Subcutaneous adipose tissue (tissue), 4 donors: ENCODE results near the gene SPNS2. TPM values are rescaled to one million over a fixed set of nuclear protein-coding genes. Genes with fewer than 3 reads are reported as not detected.

Experiments
- CTCF ChIP-seq: fragments of 450-650 bp; IDR thresholded peaks from one replicate; pipeline ENCODE4 v1.5.1; 2016; ENCODE audit warnings: low read depth, mild to moderate bottlenecking, control low read depth, antibody characterized with exemption, moderate library complexity
- total RNA-seq, 4 donors: library from RNA; depleted of rRNA; stranded (reverse); fragments of >200 nt; gene quantifications; one replicate each; pipeline ENCODE4 v1.1.0, GENCODE V29; 2016

The SPNS2 gene
- total RNA-seq, 4 donors from 2014 or later, result 3.2 to 31.8 (median 13.4) TPM

DNA sequence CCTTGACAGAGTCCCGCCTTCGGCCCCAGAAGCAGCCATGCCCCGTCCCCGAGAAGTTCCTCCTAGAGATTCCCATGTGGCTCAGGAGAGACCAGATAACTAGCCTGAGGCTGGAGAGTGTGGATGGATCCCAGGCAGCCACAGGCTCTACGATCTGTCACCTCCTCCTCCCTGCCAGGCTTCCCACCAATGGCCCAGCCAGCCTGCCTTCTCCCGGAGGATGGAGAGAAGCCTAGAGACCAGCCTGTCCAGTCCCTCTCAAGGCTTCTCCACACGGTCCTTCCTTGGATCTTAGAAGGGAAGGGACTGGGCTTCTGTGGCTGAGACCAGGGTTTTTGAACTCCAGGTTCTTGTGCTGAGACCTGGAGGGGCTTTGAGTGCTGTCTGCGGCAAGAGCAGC lies 84.0 kb downstream of the SPNS2 start:
- TF ChIP-seq CTCF, result no peak

DNA sequence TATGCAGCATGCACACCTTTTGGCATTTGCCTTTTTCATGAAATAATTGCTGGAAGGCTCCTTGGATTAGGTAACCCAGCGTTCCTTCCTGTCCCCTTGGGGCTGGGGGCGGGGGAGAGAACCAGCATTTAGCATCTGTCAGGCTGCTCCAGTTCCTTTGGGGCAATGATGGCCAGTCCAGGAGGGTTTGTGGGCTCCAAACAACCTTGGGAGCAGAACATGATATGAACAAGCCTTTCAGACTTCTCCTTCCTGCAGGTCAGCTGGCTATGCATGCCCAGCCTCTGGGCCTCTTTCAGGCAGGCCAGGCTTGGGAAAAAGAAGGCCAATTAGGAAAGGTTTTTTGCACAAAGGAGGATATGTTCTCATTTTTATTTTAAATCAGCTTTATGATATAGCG lies 84.5 kb downstream of the SPNS2 start:
- no peak for TF ChIP-seq CTCF

- TF ChIP-seq CTCF, result no peak
Observed at GRCh38 chr17:4583782-4584100, 85.1 kb downstream of the SPNS2 start.

GRCh38 chr17:4584101-4584916 lies 85.6 kb downstream of the SPNS2 start, which contains the start of gene SMTNL2:
Gene SMTNL2, plus strand, starts transcription at chr17:4584529. Its CDS starts 77 bp downstream, at chr17:4584606.
- TF ChIP-seq CTCF, result no peak

DNA sequence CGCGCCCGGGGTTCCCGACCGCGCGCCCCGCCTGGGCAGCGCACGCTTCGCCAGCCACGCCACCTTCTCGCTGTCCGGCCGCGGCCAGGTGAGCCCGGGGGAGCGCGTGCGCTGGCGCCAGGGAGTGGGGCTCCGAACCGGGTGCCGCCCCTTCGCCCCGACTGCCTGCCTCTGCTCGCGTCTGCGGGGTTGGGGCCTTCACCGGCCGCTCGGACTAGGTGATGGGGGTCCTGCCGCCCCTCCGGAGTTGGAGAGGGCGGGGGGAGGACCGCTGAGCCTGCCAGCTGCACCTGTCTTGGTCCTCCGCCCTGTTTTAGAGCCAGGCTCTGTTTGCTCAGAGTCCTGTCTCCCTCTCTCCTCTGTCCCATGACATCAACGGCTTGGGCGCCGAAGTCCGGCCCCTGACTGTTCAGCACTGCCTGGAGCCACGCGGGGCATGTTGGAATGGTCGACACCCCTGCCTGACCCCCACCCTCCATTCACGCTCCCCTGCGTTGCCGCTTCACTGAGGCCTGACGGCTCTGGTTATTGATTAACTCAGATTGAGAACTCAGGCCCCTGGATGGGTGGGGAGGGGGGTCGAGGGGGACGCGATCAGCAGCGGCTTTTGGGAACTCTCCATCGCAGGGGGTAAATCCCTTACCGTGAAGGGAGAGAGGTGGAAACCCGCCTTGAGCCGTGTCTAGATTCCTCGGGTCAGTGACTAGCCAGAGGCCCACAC lies 86.4 kb downstream of the SPNS2 start:
- no peak for TF ChIP-seq CTCF

DNA sequence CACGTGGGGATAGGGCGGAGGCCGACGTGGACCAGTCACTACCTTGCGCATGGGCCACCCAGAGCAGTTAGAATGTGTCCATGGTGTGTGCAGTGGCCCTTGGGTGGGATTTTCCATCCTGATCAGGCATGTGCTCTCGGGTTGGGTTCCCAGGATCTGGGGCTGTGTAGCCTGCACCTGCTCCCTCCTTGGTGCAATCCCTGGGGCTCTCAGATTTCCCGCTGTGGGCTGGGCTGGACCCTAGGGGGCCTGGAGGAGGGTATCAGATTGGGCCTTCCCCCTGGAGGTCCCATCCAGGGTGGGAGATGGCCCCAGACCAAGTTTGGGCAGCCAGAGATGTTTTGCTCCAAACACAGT lies 86.9 kb downstream of the SPNS2 start:
- TF ChIP-seq CTCF, result no peak

DNA sequence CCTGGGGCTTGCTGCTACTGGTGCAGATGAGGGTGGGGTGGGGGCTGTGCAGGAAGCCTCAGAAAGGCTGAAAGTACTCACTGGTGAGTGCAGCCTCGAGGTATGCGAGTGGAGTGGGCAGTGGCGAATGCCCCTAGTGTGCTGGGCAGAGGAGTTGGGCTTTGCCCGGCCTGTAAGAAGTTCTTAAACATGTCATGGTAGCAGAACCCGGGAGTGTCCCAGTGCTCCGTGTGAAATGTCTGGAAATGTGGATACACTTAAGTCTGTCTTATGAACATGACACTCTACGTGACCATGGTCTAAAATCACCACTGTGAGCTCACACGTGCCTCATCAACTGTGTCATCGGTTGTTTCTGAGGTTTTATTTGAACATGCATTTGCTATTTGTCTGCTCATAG lies 87.4 kb downstream of the SPNS2 start:
- no peak for TF ChIP-seq CTCF
